ENCODE measurements around the gene IDUA.

DNA sequence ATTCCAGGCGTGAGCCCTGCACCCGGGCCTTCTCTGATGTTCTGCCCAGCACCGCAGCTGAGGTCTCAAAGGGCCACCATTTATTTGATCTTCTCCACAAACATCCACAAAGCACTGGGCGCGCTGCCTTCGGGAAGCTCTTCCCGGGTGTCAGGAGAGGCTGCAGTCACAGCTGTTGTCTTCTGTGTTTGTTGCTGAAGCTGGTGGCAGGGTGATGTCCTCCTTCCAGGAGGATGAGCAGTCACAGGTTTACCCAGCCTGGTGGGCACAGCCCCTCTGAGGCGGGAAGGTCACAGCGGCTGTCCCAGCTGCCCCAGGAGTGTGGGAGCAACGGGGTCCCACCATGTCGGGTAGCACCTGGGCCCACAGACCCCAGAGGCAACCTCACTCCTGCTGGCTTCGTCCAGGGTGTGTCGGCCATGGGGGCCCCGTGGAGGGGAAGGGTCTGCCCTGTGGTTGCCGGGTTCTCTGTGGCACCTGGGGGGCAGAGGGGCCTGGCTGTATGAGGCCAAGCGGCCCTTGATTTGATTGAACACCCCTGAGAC, 52.2 kb downstream of the IDUA start:
- TF ChIP-seq, protein P1, sequence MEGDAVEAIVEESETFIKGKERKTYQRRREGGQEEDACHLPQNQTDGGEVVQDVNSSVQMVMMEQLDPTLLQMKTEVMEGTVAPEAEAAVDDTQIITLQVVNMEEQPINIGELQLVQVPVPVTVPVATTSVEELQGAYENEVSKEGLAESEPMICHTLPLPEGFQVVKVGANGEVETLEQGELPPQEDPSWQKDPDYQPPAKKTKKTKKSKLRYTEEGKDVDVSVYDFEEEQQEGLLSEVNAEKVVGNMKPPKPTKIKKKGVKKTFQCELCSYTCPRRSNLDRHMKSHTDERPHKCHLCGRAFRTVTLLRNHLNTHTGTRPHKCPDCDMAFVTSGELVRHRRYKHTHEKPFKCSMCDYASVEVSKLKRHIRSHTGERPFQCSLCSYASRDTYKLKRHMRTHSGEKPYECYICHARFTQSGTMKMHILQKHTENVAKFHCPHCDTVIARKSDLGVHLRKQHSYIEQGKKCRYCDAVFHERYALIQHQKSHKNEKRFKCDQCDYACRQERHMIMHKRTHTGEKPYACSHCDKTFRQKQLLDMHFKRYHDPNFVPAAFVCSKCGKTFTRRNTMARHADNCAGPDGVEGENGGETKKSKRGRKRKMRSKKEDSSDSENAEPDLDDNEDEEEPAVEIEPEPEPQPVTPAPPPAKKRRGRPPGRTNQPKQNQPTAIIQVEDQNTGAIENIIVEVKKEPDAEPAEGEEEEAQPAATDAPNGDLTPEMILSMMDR (IDR thresholded peaks at IDR 0.05; ENCODE audit: insufficient read depth, low read length, poor library complexity, severe bottlenecking) = no peak
- no peak for TF ChIP-seq EZH2phosphoT487 (conservative IDR thresholded peaks at IDR 0.05; ENCODE audit: low read length)

Measured in SU-DHL-6 (cell line).